ENCODE results near the gene PTGS2.
A peak's percentile ranks its signal among the peaks of the same experiment; 100 is the strongest.

Gene PTGS2

DNA sequence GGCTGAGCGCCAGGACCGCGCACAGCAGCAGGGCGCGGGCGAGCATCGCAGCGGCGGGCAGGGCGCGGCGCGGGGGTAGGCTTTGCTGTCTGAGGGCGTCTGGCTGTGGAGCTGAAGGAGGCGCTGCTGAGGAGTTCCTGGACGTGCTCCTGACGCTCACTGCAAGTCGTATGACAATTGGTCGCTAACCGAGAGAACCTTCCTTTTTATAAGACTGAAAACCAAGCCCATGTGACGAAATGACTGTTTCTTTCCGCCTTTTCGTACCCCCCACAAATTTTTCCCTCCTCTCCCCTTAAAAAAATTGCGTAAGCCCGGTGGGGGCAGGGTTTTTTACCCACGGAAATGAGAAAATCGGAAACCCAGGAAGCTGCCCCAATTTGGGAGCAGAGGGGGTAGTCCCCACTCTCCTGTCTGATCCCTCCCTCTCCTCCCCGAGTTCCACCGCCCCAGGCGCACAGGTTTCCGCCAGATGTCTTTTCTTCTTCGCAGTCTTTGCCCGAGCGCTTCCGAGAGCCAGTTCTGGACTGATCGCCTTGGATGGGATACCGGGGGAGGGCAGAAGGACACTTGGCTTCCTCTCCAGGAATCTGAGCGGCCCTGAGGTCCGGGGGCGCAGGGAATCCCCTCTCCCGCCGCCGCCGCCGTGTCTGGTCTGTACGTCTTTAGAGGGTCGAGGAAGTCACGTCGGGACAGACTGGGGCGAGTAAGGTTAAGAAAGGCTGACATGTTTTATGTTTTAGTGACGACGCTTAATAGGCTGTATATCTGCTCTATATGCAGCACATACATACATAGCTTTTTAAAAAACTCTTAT is at the start of gene PTGS2:
Gene PTGS2 (minus strand): TSS at position 179 of the 817 bp plus-strand sequence. CDS start 133 bp downstream, at position 46.
- DNase-seq (ENCODE audit: insufficient read length, low spot score): peak; percentile 35
- peak; percentile 69 for FAIRE-seq

DNA sequence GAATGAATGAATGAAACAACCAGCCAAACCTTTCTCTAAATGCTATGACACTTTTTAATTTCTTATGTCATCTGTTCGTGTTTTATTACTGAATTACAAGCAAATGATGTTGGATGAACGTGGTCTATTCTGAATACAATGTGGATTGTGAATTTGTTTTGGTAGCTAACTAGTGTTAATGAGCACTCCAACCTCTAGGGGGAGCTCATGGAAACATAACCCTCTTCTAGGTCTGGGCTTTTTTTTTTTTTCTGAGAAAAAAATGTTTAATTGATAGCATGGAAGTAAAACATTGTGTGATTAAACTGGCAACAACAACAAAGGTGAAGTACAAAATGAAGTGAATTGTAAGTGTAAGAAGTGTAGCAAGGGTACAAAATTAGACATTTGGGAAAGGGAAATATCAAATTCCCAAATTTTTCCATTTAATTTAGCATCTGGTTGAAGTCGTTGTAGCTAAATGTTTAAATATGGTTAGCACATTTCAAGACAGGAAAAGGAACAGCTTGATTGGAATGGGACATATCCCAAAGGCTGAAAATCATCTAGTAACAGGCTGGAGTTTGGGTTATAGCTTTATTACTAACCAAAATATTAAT is 42.6 kb upstream of the PTGS2 start:
- DNase-seq (ENCODE audit: insufficient read length, low spot score): peak; percentile 3

DNA sequence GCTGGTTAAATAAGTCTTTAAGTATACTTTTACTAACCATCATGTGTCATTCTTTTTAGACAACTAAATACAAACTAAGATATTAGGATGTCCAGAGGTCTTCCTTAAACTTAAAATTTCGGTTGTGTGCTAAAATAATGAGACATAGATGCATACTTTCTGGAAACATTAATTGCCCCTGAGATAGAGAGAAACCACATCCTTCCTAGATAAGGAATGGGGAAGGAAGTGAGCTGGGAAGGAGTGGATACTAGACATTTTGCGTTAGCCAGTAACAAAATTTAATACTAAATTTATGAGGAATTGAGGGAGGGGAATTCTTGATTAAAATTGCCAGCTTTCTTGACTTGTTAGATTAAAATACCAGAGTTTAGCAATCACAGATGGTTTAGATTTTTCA is 37.1 kb upstream of the PTGS2 start:
- DNase-seq (ENCODE audit: insufficient read length, low spot score) (no peak), FAIRE-seq (no peak)

More for the DNA sequence above, 42.6 kb upstream of the PTGS2 start:
- FAIRE-seq: peak; percentile 81

DNA sequence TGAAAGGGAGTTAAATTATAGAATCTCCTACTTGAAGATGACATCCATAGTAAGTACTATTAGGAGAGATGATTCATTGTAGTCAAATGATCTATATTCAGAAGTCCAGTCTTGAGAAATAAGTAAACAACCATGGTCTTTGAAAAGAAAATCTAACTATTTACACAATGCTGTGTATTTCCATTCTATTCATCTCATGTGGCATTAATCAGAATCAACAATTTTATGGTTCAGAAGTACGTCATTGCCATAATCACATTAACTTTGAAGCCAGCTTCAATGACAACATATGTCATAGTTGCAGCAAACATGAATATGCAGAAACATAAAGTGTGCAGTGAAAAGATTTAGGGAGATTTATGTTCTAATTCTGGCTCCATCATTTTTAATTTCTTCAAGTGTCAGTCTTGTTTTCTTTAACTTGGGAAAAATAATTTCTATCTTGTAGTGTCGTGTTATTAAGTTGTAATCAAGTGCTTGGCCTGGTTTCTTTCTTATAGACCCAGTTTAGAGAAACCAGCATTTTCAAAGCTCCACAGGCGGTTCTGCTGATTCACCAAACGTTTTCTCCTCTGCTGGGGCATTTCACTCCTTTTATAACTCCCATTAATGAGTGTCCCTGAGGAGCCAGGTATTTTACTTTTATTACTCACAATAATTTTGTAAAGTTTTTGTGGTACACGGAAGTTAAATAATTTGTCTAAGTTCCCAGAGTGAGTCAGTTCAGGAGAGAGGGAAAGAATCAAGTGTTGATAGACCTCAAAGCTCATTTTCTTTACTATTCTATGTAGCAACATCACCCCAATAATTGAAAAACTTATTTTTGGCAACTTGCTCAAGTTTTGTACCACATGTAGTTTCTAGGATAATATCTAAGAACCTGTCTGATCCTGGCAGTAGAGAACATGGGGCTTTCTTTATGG is 35.9 kb upstream of the PTGS2 start:
- DNase-seq (ENCODE audit: insufficient read length, low spot score) (no peak), FAIRE-seq (no peak)

DNA sequence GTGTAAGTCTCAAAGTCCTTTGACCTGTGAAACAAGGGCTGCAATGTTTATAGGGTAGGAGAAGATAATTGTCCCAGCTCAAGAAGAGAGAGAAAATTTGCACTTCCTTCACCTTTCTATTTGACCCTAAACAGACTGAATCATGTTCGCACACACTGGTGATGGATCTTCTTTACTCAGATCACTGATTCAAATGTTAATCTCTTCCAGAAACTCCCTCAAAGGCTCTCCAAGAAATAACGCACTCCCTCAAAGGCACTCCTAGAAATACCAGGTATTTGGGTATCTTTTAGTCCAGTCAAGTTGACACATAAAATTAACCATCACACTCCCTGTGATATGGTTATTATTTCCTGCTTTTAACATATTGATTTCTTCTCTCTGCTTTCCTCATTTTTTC is 30.5 kb upstream of the PTGS2 start:
- FAIRE-seq: no peak
- no peak for DNase-seq (ENCODE audit: insufficient read length, low spot score)

DNA sequence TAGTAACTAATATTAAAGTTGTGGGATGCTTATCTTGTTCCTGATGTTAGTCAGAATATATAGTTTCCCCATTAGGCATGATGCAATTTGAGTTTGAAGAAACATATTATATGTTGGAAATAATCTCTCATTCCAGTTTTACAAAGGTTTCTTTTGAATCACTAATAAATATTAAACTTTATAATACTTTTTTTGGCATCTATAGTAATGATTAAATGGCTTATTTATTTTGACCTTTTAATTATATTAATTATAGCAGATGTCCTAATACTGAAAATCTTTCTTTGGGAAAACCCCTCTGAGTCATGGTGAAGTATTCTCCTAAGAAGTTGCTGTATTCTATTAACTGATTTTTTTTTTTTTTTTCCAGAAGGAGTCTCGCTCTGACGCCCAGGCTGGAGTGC is 28.5 kb upstream of the PTGS2 start:
- DNase-seq (ENCODE audit: insufficient read length, low spot score) (no peak), FAIRE-seq (no peak)

DNA sequence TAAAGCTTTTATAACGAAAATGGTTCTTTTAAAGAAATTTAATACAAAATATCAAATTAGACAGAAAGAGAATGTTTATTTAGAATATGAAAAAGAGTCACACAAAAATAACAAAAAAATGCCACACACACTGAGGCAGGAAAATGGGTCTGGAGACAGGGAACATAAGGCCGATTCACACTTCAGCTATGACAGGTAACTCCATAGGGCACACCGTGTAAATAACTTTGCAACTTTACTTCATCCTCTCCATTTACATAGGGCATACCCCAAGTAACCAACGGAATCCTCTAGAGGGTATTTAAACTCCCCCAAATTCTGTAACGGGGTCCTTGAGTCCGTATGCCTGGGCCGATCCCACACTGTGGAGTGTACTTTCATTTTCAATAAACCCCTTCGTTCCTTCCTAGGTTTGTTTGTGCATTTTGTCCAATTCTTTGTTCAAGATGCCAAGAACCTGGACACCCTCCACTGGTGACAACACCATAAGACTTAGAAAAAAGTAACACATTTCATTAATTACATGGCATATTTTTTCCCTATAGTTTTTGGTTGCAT is 23.1 kb upstream of the PTGS2 start:
- FAIRE-seq (no peak), DNase-seq (ENCODE audit: insufficient read length, low spot score) (no peak)

DNA sequence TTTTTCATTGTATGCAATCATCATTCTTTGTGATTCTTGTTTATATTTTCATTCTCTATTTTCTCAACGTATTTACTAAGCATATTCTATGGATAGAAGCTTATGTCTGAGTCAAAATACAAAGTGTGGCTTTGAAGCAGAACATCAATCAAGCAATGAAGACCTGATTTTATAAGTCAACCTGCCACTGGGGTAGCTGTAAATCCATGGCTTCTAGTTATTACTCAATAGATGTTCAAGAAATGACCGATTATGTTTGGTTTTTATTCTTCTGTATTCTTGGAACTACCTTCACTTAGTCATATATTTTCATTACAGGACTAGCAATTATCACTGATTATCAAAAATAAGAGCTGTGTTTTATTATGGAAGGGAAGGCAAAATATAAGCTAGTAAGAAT is 20.5 kb upstream of the PTGS2 start:
- no peak for FAIRE-seq
- DNase-seq (ENCODE audit: insufficient read length, low spot score): no peak

DNA sequence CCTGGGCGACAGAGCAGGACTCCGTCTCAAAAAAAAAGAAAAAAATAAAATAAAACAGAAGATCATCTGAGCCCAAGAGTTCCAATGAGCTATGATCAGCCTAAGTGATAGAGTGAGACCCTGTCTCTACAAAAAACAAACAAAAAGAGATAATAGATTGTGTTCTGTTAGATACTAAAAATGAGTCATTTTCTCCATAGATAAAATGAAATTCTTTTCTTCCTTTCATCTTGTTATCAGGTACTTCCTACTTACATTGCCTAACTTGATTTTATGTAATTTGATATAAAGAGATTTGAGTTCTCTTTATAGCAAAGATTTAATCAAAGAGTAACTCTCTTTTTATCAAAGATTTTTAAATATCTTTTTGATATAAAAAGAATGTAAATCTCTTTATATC is 19.3 kb upstream of the PTGS2 start:
- FAIRE-seq (no peak), DNase-seq (ENCODE audit: insufficient read length, low spot score) (no peak)

DNA sequence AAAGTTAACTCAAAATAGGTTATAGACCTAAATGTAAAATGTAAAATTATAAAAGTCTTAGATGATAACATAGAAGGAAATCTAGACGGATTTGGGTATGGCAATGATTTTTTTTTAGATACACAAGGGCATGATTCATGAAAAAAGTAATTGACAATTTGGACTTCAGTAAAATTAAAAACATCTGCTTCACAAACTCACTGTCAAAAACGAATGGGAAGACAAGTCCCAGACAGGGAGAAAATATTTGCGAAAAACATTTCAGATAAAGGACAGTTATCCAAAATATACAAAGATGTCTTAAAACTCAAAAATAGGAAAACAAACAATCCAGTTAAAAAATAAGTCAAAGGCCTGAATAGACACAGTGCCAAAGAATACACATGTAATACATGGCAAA is 9.7 kb upstream of the PTGS2 start:
- DNase-seq (ENCODE audit: insufficient read length, low spot score): no peak
- no peak for FAIRE-seq

DNA sequence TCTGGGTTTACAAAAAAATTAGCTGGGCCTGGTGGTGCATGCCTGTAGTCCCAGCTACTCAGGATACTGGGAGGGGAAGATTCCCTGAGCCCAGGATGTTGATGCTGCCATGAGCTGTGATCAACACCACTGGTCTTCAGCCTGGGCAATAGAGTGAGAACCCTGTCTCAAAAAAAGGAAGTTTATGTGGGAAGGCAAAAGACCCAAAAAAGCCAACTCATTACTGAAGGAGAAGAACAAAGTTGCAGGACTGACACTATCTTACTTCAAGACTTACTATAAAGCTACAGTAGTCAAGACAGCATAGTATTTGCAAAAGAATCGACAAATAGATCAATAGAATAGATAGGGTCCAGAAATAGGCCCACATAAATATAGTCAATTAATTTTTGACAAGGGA is 9.2 kb upstream of the PTGS2 start:
- no peak for FAIRE-seq
- no peak for DNase-seq (ENCODE audit: insufficient read length, low spot score)

DNA sequence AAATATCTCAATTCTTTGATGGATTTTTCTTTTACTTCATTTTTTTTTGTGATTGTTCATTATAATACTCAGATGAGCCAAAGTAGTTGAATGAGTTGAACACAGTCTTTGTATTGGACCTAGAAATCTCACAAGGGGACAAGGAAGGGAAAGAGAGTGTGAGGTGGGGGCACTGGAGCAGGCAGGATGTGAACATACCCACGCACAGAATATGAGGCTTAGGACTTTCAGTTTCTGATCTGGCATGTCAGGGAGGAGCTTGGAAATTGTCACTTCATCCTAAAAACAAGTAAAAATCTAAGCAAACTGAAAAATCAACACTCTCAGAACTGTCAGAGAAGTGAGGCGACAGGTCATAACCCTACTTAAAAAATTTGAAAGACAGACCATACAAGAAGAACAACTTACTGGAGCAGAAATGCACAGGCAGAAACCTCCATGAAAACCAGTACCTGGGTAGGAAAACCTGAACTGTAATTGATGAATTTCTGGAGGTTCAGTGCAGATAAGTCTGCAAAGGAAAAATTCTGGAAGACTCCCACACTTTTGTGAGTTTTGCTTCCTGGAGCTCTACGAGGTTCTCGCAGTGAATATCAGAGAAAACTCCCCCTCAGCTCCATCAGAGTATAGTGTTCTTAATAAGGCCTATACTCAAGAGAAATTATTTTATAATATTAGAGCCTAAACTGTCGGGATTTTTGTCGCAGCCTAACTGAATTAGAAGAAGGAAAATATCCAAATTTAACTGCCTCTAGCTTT is 3.6 kb upstream of the PTGS2 start:
- DNase-seq (ENCODE audit: insufficient read length, low spot score) (no peak), FAIRE-seq (no peak)

DNA sequence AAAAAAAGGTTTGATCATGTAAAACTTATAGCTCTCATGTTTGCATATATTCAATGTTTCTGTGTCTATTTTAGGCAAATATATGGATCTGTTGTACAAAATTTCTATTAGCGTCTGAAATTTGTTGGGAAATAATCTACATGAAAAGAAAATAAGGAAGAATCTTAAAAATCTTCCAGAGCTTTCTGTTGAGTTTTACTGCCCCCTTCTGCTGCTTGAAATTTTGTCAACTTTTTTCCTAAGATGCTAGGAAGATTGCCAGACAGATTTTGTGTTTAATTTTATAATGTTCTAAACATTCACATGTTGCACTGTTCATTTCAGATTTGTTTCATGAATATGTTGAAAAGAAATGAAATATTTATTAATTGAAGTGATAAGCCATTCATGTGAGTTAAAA is 2.5 kb upstream of the PTGS2 start:
- no peak for DNase-seq (ENCODE audit: insufficient read length, low spot score)
- FAIRE-seq: no peak

DNA sequence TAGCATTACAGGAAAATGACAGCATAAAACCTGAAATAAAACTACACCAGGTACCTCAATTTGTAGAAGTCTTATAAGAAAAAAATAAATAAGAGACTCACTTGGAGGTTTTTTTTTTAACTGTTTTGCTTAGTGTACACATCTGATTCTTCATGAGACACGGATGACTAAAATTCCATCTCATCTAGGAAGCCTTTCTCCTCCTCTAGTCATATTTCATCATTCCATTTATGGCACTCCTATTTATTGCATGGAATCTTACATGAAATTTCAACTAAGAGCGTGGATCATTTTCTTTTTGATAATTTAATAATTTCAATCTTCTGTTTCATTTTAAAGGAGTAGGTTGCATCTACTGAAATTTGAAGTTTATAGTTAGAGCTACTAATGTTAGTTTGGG is 1.6 kb upstream of the PTGS2 start:
- DNase-seq (ENCODE audit: insufficient read length, low spot score) (no peak), FAIRE-seq (no peak)

DNA sequence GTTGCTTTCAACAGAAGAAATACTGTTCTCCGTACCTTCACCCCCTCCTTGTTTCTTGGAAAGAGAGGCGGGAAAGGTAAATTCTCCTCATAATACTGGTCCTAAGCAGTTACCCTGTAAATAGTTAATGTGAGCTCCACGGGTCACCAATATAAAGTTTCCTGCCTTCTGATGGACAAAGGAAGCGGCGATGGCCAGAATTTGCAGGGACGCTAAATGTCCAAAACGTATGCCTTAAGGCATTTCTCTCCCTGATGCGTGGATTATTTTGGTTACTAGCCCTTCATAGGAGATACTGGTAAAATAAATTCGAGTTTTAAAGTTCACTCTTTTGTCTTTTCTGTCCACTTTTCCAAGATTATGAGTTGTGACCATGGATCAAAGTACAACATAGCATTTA is 898 bp upstream of the PTGS2 start:
- FAIRE-seq (no peak), DNase-seq (ENCODE audit: insufficient read length, low spot score) (no peak)

DNA sequence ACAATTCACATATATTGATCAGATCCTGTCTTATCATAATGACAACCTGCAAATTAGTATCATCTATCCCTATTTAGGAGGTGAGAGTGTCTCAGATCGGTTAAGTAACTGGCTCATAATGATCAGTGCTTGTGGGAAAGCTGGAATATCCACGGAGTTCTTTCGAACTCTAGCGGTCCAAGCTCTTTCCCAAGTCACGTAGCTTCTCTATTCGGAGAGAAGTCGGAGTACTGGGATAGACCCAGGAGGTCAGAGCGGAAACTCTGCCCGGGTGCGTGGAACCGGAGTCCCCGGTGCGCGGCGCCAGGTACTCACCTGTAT is 339 bp downstream of the PTGS2 start:
- FAIRE-seq (no peak), DNase-seq (ENCODE audit: insufficient read length, low spot score) (no peak)

DNA sequence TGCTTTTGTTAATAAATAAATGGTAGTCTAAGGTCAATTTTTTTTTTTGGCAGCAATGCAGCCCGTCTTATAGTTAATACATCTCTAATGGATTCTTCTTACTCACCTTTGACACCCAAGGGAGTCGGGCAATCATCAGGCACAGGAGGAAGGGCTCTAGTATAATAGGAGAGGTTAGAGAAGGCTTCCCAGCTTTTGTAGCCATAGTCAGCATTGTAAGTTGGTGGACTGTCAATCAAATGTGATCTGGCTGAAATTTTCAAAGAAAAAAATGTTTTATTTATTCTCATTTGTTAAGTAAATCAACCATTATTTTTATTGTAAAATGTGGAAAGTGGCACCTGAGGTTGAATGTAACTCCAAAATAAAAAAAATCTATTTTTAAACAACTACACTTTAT is 2.1 kb downstream of the PTGS2 start:
- FAIRE-seq (no peak), DNase-seq (ENCODE audit: insufficient read length, low spot score) (no peak)

DNA sequence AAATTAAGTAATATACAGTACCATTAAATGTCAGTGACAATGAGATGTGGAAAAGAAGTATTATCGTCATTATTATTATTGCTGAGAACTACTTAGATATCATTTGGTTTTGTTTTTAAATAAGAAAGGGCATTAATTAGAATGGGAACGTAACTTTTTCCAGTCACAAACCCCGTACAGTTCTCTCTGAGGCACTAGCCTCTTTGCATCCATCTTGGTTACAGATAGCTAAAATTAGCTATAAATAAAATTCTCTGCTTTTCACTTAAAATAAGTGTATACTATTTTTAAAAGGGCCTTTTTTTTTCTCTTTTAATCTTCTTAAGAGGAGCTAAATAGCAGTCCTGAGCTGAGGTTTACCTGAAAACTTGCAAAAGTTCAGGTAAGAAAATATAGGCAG is 7.6 kb downstream of the PTGS2 start:
- DNase-seq (ENCODE audit: insufficient read length, low spot score): no peak
- no peak for FAIRE-seq

DNA sequence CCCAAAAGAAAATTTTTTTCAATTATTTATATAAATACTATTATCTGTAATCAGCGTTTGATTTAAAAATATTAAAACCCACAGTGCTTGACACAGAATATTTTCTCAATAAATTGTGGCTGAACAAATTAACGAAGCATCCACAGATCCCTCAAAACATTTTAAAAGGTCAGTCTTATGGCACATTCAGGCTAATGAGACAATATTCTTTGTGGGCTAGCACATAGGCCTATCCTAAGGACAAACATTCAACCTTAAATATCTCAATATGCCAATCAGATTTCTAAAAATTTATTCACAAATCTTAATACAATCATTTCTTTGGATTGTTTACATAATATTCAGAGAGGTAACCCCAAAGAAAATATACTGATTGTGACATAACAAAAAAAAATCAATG is 8.1 kb downstream of the PTGS2 start:
- no peak for FAIRE-seq
- DNase-seq (ENCODE audit: insufficient read length, low spot score): no peak

DNA sequence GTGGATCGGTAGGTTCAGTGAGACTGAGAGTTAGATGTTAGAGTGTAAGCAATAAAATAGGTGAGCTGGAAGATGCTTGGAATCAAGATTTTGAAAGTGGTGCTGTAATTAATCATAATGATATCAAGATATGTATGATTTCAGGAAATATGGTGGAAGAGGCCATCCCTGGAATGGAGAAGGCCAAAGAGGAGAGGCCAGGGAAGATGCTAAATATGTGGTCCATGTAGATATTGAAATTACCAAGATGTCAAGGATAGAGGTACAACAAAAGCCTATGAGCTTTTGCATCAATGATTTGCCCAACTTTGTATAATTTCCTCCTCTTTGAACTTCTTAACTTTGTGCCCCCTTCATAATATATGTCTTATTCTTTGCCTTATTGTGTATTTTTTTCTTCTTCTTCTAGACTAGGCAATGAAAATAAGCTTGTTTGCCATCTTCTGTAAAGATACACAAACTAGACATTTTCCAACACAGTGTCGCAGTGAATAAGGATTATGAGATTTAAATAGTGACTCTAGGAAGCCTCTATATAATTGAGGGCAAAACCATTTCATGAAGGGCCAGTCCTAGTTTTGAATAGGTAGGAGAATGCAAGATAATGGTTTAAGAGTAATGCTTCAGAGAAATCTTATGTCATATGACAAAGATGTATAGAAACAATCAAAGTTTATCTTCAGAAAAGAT is 8.9 kb downstream of the PTGS2 start:
- DNase-seq (ENCODE audit: insufficient read length, low spot score) (no peak), FAIRE-seq (no peak)
